ENCODE measurements around the gene SRP68.

The SRP68 gene

GRCh38 chr17:76074390-76075363 lies 2.4 kb upstream of the SRP68 start, which contains the start of gene GALR2:
GALR2 (plus strand) TSS chr17:76074781; CDS start chr17:76074884, 103 bp downstream.
- Histone ChIP-seq H3K9me2 (replicated peaks; ENCODE audit: insufficient read depth, low read length) (no peaks in the 10 kb centered on the region), H3K9ac (ENCODE audit: low read length) (no peak within 1 kb of the TSS), H4K20me1 (ENCODE audit: insufficient read depth, low read length) (no peaks in the 10 kb centered on the region), H3K27ac (ENCODE audit: low read length) (no peak within 1 kb of the TSS), H3K4me2 (ENCODE audit: low read depth, low read length) (no peak within 1 kb of the TSS), H3K9me3 (replicated peaks; ENCODE audit: insufficient read depth, low read length) (no peaks in the 10 kb centered on the region), H3K79me2 (ENCODE audit: low read length) (peaks cover 33% of the 10 kb centered on the region), H3K36me3 (replicated peaks; ENCODE audit: insufficient read depth, low read length) (no peaks in the 10 kb centered on the region), H3F3A (ENCODE audit: insufficient read depth, low read length) (no peaks in the 10 kb centered on the region; the same call in 1 of the 2 replicates), H3K27me3 (replicated peaks; ENCODE audit: insufficient read depth, low read length) (peaks cover 54% of the 10 kb centered on the region), H2AFZ (ENCODE audit: low read length) (no peak within 1 kb of the TSS), H3K4me1 (ENCODE audit: low read length) (peaks cover 9% of the 10 kb centered on the region), H3K4me3 (ENCODE audit: low read length) (no peak within 1 kb of the TSS)
- DNase-seq = no peak
- TF ChIP-seq CTCF (IDR thresholded peaks at IDR 0.05; ENCODE audit: low read length) (no peak), EZH2phosphoT487 (IDR thresholded peaks at IDR 0.05; ENCODE audit: low read length) (no peak), EZH2 (optimal IDR thresholded peaks at IDR 0.05; ENCODE audit: low read depth, low read length) (no peak)

GRCh38 chr17:76071531-76072147 lies 678 bp downstream of the SRP68 start:
- H3K9ac ChIP-seq (ENCODE audit: low read length) = peak overlapping the region; percentile 91
- no peaks in the 10 kb centered on the region for H3K9me2 ChIP-seq (replicated peaks; ENCODE audit: insufficient read depth, low read length)
- H3K4me1 ChIP-seq (ENCODE audit: low read length) = peaks cover 9% of the 10 kb centered on the region
- peak overlapping the region; percentile 99 for H2AFZ ChIP-seq (ENCODE audit: low read length)
- peaks cover 61% of the 10 kb centered on the region for H3K79me2 ChIP-seq (ENCODE audit: low read length)
- H3K27ac ChIP-seq (ENCODE audit: low read length) = peak overlapping the region; percentile 51; the same call in 1 of the 2 replicates
- peak overlapping the region; percentile 85 for H3K4me3 ChIP-seq (ENCODE audit: low read length)
- peak overlapping the region; percentile 97 for H3K4me2 ChIP-seq (ENCODE audit: low read depth, low read length)
- DNase-seq = peak; percentile 30
- no peak for TF ChIP-seq EZH2 (optimal IDR thresholded peaks at IDR 0.05; ENCODE audit: low read depth, low read length)
- no peak for TF ChIP-seq EZH2phosphoT487 (IDR thresholded peaks at IDR 0.05; ENCODE audit: low read length)
- no peak for TF ChIP-seq CTCF (IDR thresholded peaks at IDR 0.05; ENCODE audit: low read length)
- no peaks in the 10 kb centered on the region for H3K9me3 ChIP-seq (replicated peaks; ENCODE audit: insufficient read depth, low read length)
- no peaks in the 10 kb centered on the region; the same call in 1 of the 2 replicates for H3F3A ChIP-seq (ENCODE audit: insufficient read depth, low read length)
- H3K27me3 ChIP-seq (replicated peaks; ENCODE audit: insufficient read depth, low read length) = peaks cover 25% of the 10 kb centered on the region
- no peaks in the 10 kb centered on the region for H4K20me1 ChIP-seq (ENCODE audit: insufficient read depth, low read length)
- 0 out of 2 replicates have a peak, but pooled peaks cover 5% of the 10 kb centered on the region for H3K36me3 ChIP-seq (replicated peaks; ENCODE audit: insufficient read depth, low read length)

GRCh38 chr17:76065775-76066174 lies 6.5 kb downstream of the SRP68 start:
- H3K9me3 ChIP-seq (replicated peaks; ENCODE audit: insufficient read depth, low read length) = no peaks in the 10 kb centered on the region
- H3K9me2 ChIP-seq (replicated peaks; ENCODE audit: insufficient read depth, low read length) = no peaks in the 10 kb centered on the region
- no peak for DNase-seq
- H3K9ac ChIP-seq (ENCODE audit: low read length) = no peak overlapping the region
- H2AFZ ChIP-seq (ENCODE audit: low read length) = no peak overlapping the region
- H3K79me2 ChIP-seq (ENCODE audit: low read length) = peaks cover 50% of the 10 kb centered on the region
- no peaks in the 10 kb centered on the region for H3K27me3 ChIP-seq (replicated peaks; ENCODE audit: insufficient read depth, low read length)
- H3K27ac ChIP-seq (ENCODE audit: low read length) = no peak overlapping the region
- H4K20me1 ChIP-seq (ENCODE audit: insufficient read depth, low read length) = no peaks in the 10 kb centered on the region
- H3F3A ChIP-seq (ENCODE audit: insufficient read depth, low read length) = no peaks in the 10 kb centered on the region
- H3K4me1 ChIP-seq (ENCODE audit: low read length) = peaks cover 6% of the 10 kb centered on the region
- H3K36me3 ChIP-seq (replicated peaks; ENCODE audit: insufficient read depth, low read length) = peaks cover 27% of the 10 kb centered on the region; the same call in 1 of the 2 replicates
- TF ChIP-seq EZH2 (optimal IDR thresholded peaks at IDR 0.05; ENCODE audit: low read depth, low read length) = no peak
- no peak for TF ChIP-seq EZH2phosphoT487 (IDR thresholded peaks at IDR 0.05; ENCODE audit: low read length)
- TF ChIP-seq CTCF (IDR thresholded peaks at IDR 0.05; ENCODE audit: low read length) = no peak
- H3K4me3 ChIP-seq (ENCODE audit: low read length) = no peak overlapping the region
- no peak overlapping the region for H3K4me2 ChIP-seq (ENCODE audit: low read depth, low read length)

All from MM.1S (cell line).